ENCODE results near the gene CPN1.

The CPN1 gene

DNA sequence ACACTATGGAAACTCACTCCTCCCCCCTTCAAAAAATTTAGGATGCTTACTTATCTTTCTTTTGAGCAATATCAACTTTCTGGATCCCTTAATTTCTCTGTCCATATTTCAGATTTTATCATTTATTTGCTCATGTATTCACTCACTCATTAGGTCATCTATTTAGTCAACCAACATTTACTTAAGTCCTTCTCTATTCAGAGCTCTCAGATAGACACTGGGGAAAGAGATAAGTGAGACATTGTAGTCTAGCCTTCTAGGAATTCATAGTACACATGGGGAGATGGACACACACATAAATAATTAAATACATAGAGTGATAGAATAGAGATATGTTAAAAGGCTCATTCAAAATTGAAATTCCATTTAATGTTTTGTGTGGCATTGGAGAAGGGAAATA, 9.2 kb downstream of the CPN1 start:
- DNase-seq: no peak
- H3K27me3 ChIP-seq (replicated peaks; ENCODE audit: insufficient read depth, low read length): no peaks in the 10 kb centered on the region
- H3K9ac ChIP-seq (ENCODE audit: low read length): no peak overlapping the region
- H3K9me3 ChIP-seq (replicated peaks; ENCODE audit: insufficient read depth, low read length): no peaks in the 10 kb centered on the region
- no peak overlapping the region for H3K27ac ChIP-seq (ENCODE audit: low read length)
- H3K9me2 ChIP-seq (replicated peaks; ENCODE audit: insufficient read depth, low read length): no peaks in the 10 kb centered on the region
- H3F3A ChIP-seq (ENCODE audit: insufficient read depth, low read length): no peaks in the 10 kb centered on the region
- H2AFZ ChIP-seq (ENCODE audit: low read length): no peak overlapping the region
- TF ChIP-seq EZH2 (optimal IDR thresholded peaks at IDR 0.05; ENCODE audit: low read depth, low read length): no peak
- H3K79me2 ChIP-seq (ENCODE audit: low read length): no peaks in the 10 kb centered on the region
- no peaks in the 10 kb centered on the region for H3K36me3 ChIP-seq (replicated peaks; ENCODE audit: insufficient read depth, low read length)
- H4K20me1 ChIP-seq (ENCODE audit: insufficient read depth, low read length): no peaks in the 10 kb centered on the region
- H3K4me1 ChIP-seq (ENCODE audit: low read length): no peaks in the 10 kb centered on the region
- no peak overlapping the region for H3K4me3 ChIP-seq (ENCODE audit: low read length)
- H3K4me2 ChIP-seq (ENCODE audit: low read depth, low read length): no peak overlapping the region

DNA sequence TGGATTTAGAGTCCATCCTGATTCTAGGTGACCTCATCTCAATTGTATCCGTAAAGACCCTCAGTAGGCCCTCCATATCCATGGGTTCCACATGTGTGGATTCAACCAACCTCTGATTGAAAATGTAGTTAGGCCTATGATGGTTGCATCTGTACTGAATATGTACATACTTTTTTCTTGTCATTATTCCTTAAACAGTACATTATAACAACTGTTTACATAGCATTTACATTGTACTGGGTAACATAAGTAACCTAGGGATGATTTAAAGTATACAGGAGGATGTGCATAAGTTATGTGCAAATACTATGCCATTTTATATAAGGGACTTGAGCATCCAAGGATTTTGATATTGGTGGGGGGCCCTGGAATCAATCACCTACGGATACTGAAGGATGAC, 10.1 kb downstream of the CPN1 start:
- Histone ChIP-seq H3F3A (ENCODE audit: insufficient read depth, low read length) (no peaks in the 10 kb centered on the region), H3K4me1 (ENCODE audit: low read length) (no peaks in the 10 kb centered on the region), H3K27ac (ENCODE audit: low read length) (no peak overlapping the region), H3K36me3 (replicated peaks; ENCODE audit: insufficient read depth, low read length) (no peaks in the 10 kb centered on the region), H3K9me2 (replicated peaks; ENCODE audit: insufficient read depth, low read length) (no peaks in the 10 kb centered on the region), H3K9me3 (replicated peaks; ENCODE audit: insufficient read depth, low read length) (no peaks in the 10 kb centered on the region), H4K20me1 (ENCODE audit: insufficient read depth, low read length) (no peaks in the 10 kb centered on the region), H3K27me3 (replicated peaks; ENCODE audit: insufficient read depth, low read length) (no peaks in the 10 kb centered on the region), H3K4me2 (ENCODE audit: low read depth, low read length) (no peak overlapping the region), H2AFZ (ENCODE audit: low read length) (no peak overlapping the region), H3K4me3 (ENCODE audit: low read length) (no peak overlapping the region), H3K79me2 (ENCODE audit: low read length) (no peaks in the 10 kb centered on the region), H3K9ac (ENCODE audit: low read length) (no peak overlapping the region)
- TF ChIP-seq EZH2phosphoT487 (IDR thresholded peaks at IDR 0.05; ENCODE audit: low read length): no peak
- no peak for TF ChIP-seq CTCF (IDR thresholded peaks at IDR 0.05; ENCODE audit: low read length)
- no peak for TF ChIP-seq EZH2 (optimal IDR thresholded peaks at IDR 0.05; ENCODE audit: low read depth, low read length)
- no peak for DNase-seq

GRCh38 chr10:100067466-100067865, 14.2 kb downstream of the CPN1 start:
- no peak overlapping the region for H3K27ac ChIP-seq (ENCODE audit: low read length)
- H3K27me3 ChIP-seq (replicated peaks; ENCODE audit: insufficient read depth, low read length): no peaks in the 10 kb centered on the region
- no peaks in the 10 kb centered on the region for H4K20me1 ChIP-seq (ENCODE audit: insufficient read depth, low read length)
- H3K4me2 ChIP-seq (ENCODE audit: low read depth, low read length): no peak overlapping the region
- no peak overlapping the region for H3K4me3 ChIP-seq (ENCODE audit: low read length)
- no peaks in the 10 kb centered on the region for H3K9me3 ChIP-seq (replicated peaks; ENCODE audit: insufficient read depth, low read length)
- TF ChIP-seq EZH2 (optimal IDR thresholded peaks at IDR 0.05; ENCODE audit: low read depth, low read length) (no peak), CTCF (IDR thresholded peaks at IDR 0.05; ENCODE audit: low read length) (no peak), EZH2phosphoT487 (IDR thresholded peaks at IDR 0.05; ENCODE audit: low read length) (no peak)
- no peaks in the 10 kb centered on the region for H3K79me2 ChIP-seq (ENCODE audit: low read length)
- no peaks in the 10 kb centered on the region for H3K4me1 ChIP-seq (ENCODE audit: low read length)
- no peak overlapping the region for H3K9ac ChIP-seq (ENCODE audit: low read length)
- no peaks in the 10 kb centered on the region for H3F3A ChIP-seq (ENCODE audit: insufficient read depth, low read length)
- no peak overlapping the region for H2AFZ ChIP-seq (ENCODE audit: low read length)
- no peaks in the 10 kb centered on the region for H3K36me3 ChIP-seq (replicated peaks; ENCODE audit: insufficient read depth, low read length)
- no peaks in the 10 kb centered on the region for H3K9me2 ChIP-seq (replicated peaks; ENCODE audit: insufficient read depth, low read length)
- no peak for DNase-seq

DNA sequence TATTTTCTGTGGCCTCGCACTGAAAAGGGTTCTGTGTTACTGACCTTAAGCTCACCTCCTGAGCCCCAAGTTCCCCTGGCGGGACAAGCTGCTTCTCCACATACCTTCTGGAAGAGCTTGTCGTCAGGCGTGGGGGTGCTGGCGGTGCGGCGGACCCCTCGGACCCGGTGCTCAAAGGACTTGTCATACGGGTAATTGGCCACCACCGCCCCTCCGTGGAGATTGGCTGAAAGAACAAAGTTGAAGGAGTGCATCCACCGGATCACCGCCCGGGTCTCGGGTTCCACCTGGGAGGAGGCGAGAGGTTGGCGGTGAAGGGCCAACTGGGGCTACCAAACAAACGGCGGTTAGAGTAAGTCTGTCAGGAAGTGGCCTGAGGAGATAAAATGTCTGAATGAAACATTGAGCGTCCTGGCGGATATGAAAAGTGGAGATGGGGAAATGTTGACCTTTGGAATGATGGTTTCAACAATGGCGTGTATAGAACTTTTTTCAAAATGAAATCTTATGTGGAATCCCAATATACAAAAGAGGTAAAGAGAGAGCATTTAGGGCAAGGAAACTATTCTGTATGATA, 16.5 kb downstream of the CPN1 start:
- no peaks in the 10 kb centered on the region for H3F3A ChIP-seq (ENCODE audit: insufficient read depth, low read length)
- no peaks in the 10 kb centered on the region for H3K9me3 ChIP-seq (replicated peaks; ENCODE audit: insufficient read depth, low read length)
- no peaks in the 10 kb centered on the region for H3K4me1 ChIP-seq (ENCODE audit: low read length)
- H3K36me3 ChIP-seq (replicated peaks; ENCODE audit: insufficient read depth, low read length): no peaks in the 10 kb centered on the region
- H2AFZ ChIP-seq (ENCODE audit: low read length): no peak overlapping the region
- H3K9ac ChIP-seq (ENCODE audit: low read length): no peak overlapping the region
- no peak overlapping the region for H3K4me2 ChIP-seq (ENCODE audit: low read depth, low read length)
- H4K20me1 ChIP-seq (ENCODE audit: insufficient read depth, low read length): no peaks in the 10 kb centered on the region
- H3K27ac ChIP-seq (ENCODE audit: low read length): no peak overlapping the region
- H3K4me3 ChIP-seq (ENCODE audit: low read length): no peak overlapping the region
- TF ChIP-seq EZH2 (optimal IDR thresholded peaks at IDR 0.05; ENCODE audit: low read depth, low read length): no peak
- TF ChIP-seq EZH2phosphoT487 (IDR thresholded peaks at IDR 0.05; ENCODE audit: low read length): no peak
- TF ChIP-seq CTCF (IDR thresholded peaks at IDR 0.05; ENCODE audit: low read length): no peak
- no peaks in the 10 kb centered on the region for H3K27me3 ChIP-seq (replicated peaks; ENCODE audit: insufficient read depth, low read length)
- H3K9me2 ChIP-seq (replicated peaks; ENCODE audit: insufficient read depth, low read length): no peaks in the 10 kb centered on the region
- no peaks in the 10 kb centered on the region for H3K79me2 ChIP-seq (ENCODE audit: low read length)
- DNase-seq: no peak
